ENCODE data around the gene COQ8B. TPM values are rescaled to one million over a fixed set of nuclear protein-coding genes. Genes with fewer than 3 reads are reported as not detected.
"Not testable (repeated sequence)": the region's sequence is repeated elsewhere in the genome, so short reads cannot be mapped to it uniquely, and the experiment has no call there.

COQ8B gene
- total RNA-seq, 6 donors from 2014 or later, result 46.2 to 142 (median 65.4) TPM

- H3K27ac ChIP-seq, result peak overlapping the region; percentile 44 to 75 (median 62)
- peaks cover 0 to 9% (median 5%) of the 10 kb centered on the region in 4 donors for H3K4me1 ChIP-seq
- H3K36me3 ChIP-seq, result peaks cover 52 to 100% (median 96%) of the 10 kb centered on the region in 4 donors
- peak in 1 of 2 donors; percentile 62 for ATAC-seq (ENCODE audit: low FRiP score in 2 of 2)
- peak in 1 of 2 donors; percentile 64 for DNase-seq
- TF ChIP-seq POLR2A (IDR thresholded peaks at IDR 0.05) (no peak), EP300 (IDR thresholded peaks at IDR 0.05) (no peak), POLR2AphosphoS5 (IDR thresholded peaks at IDR 0.05) (no peak), CTCF (IDR thresholded peaks at IDR 0.05) (no peak)
- H3K9me3 ChIP-seq, result no peaks in the 10 kb centered on the region
- H3K27me3 ChIP-seq, result no peaks in the 10 kb centered on the region
- no peak overlapping the region for H3K4me3 ChIP-seq
- WGBS, 2 donors, result 88 to 90% methylated on average over 11 of the region's 11 CpGs
Measured at GRCh38 chr19:40735013-40735771, 18.5 kb upstream of the COQ8B start.

GRCh38 chr19:40733149-40733548 is 16.5 kb upstream of the COQ8B start:
- H3K36me3 ChIP-seq, result peaks cover 62 to 100% (median 96%) of the 10 kb centered on the region in 4 donors

GRCh38 chr19:40732304-40732703 is 15.6 kb upstream of the COQ8B start:
- not testable (repeated sequence) for H3K9me3 ChIP-seq; DNase-seq; H3K4me3 ChIP-seq; H3K27ac ChIP-seq; H3K4me1 ChIP-seq; H3K27me3 ChIP-seq; ATAC-seq (ENCODE audit: low FRiP score in 2 of 2)
- WGBS, 2 donors, result 96 to 98% methylated on average over 16 of the region's 16 CpGs
- H3K36me3 ChIP-seq, result peaks cover 62 to 100% (median 97%) of the 10 kb centered on the region in 4 donors

More at GRCh38 chr19:40733149-40733548, 16.5 kb upstream of the COQ8B start:
- ATAC-seq (ENCODE audit: low FRiP score in 2 of 2) (no peak), DNase-seq (no peak)
- H3K27me3 ChIP-seq, result no peaks in the 10 kb centered on the region
- H3K4me3 ChIP-seq, result no peak overlapping the region
- TF ChIP-seq EP300 (IDR thresholded peaks at IDR 0.05), result no peak
- no peak for TF ChIP-seq CTCF (IDR thresholded peaks at IDR 0.05)
- no peak for TF ChIP-seq POLR2AphosphoS5 (IDR thresholded peaks at IDR 0.05)
- TF ChIP-seq POLR2A (IDR thresholded peaks at IDR 0.05), result no peak
- WGBS, 2 donors, result 85 to 98% methylated on average over 10 to 13 of the region's 13 CpGs
- no peaks in the 10 kb centered on the region for H3K9me3 ChIP-seq
- peak overlapping the region in 1 of 4 donors; percentile 3 for H3K27ac ChIP-seq
- peaks cover 0 to 9% (median 5%) of the 10 kb centered on the region in 4 donors for H3K4me1 ChIP-seq

- not testable (repeated sequence) for H3K27me3 ChIP-seq; H3K4me3 ChIP-seq; H3K27ac ChIP-seq; H3K9me3 ChIP-seq; H3K4me1 ChIP-seq; DNase-seq; ATAC-seq (ENCODE audit: low FRiP score in 2 of 2)
- peaks cover 60 to 99% (median 97%) of the 10 kb centered on the region in 4 donors for H3K36me3 ChIP-seq
- 91 to 93% methylated on average over 5 of the region's 5 CpGs for WGBS, 2 donors
Measured at GRCh38 chr19:40730065-40730464, 13.4 kb upstream of the COQ8B start.

GRCh38 chr19:40726279-40726678 is 9.6 kb upstream of the COQ8B start:
- Histone ChIP-seq H3K4me3 (no peak overlapping the region), H3K4me1 (peaks cover 28 to 38% (median 33%) of the 10 kb centered on the region in 4 donors), H3K36me3 (peaks cover 46 to 92% (median 71%) of the 10 kb centered on the region in 4 donors), H3K9me3 (no peaks in the 10 kb centered on the region), H3K27me3 (no peaks in the 10 kb centered on the region), H3K27ac (no peak overlapping the region)
- TF ChIP-seq POLR2A (IDR thresholded peaks at IDR 0.05), result no peak
- no peak for TF ChIP-seq POLR2AphosphoS5 (IDR thresholded peaks at IDR 0.05)
- TF ChIP-seq EP300 (IDR thresholded peaks at IDR 0.05), result no peak
- no peak for TF ChIP-seq CTCF (IDR thresholded peaks at IDR 0.05)
- no peak for ATAC-seq (ENCODE audit: low FRiP score in 2 of 2)
- no peak for DNase-seq
- 83 to 99% methylated on average over 3 to 4 of the region's 4 CpGs for WGBS, 2 donors

Data from upper lobe of left lung (tissue), 6 donors.